Activated CD8-positive, alpha-beta memory T cell treated with anti-CD3 and anti-CD28 coated beads for 24 hours (primary cell): Measurements from ENCODE around the gene LMBRD2.
"Not testable (repeated sequence)": the region's sequence is repeated elsewhere in the genome, so short reads cannot be mapped to it uniquely, and the experiment has no call there.

Experiments
- DNase-seq: peaks from one replicate; pipeline ENCODE4 v3.0.0-alpha.2; 2020

Gene LMBRD2

DNA sequence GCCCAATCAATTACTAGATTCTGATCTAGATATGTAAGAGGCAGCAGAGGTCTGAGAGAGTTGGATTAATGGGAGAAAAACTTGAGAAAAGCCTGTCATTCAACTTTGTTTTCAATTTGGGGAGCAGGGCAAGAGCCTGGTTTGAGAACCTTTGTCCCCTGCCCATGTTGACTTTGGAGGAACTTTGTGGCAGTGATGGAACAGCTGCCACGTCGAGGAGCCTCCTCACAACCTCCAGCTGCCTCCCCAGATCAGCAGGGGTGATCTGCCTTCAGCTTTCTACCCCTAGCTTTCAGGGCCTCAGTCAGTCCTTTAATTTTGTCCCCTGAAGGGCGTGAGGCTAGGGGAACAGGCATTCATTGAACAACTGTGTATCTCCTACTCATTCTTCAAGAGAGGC is 8.9 kb upstream of the LMBRD2 start:
- DNase-seq: no peak

DNA sequence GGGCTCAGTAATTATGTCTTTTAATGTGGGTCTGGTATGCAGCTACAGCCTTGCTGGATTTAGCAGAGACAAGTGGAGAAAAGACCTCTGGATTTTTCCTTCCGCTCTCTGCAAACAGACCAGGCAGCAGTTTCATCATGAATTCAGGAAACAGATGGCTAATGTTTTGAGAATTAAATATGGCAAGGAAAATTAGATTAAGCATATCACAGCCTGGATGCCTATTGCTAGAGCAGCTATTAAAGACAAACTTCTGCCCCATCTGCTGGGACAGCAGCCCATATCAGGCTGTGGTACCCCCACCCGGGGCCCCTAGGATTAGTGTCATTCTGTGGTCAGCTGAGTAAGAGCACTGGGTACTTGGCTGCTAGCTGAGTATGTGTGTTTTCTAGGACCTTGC is 6.5 kb upstream of the LMBRD2 start:
- no peak for DNase-seq

DNA sequence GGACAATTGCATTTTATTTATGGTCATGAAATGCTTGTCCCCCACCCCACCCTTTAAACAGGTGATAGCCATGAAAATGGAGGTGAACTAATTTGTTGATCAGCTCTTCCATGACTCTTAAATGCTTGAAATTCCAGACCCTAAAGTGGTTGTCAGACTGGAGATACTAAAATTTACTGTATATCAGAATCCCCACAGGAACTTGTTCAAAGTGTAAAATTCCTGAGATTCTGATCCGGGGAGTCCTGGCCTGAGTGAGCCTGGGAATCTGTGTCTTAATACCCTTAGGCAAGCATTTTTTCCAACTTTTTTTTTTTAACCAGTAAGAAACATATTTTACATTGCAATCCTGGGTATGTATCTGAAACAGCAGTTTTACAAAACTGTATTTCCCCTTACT is 4.9 kb upstream of the LMBRD2 start:
- no peak for DNase-seq

DNA sequence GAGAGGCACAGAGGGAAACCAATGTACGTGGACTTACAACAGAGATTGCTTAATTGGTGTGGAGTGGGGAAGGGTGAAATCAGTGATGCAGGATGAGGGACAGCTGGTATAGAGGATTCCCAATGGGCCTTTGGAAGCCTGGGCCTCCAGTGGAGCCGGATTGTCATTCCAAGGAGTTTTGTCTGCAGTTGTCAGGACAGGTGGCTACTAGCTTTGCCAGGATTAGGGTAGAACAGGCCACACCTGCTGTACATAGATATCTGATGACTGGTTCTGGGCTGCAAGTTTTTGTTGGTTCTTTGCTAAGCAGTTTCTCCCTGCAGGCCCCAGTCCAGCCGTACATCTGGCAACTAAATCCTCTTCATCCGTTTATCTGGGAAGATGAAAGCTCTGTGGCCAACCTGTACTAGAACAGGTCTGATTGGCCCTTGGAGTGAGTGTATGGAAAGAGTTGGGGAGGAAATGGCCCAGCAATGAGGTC is 4.5 kb upstream of the LMBRD2 start:
- no peak for DNase-seq

DNA sequence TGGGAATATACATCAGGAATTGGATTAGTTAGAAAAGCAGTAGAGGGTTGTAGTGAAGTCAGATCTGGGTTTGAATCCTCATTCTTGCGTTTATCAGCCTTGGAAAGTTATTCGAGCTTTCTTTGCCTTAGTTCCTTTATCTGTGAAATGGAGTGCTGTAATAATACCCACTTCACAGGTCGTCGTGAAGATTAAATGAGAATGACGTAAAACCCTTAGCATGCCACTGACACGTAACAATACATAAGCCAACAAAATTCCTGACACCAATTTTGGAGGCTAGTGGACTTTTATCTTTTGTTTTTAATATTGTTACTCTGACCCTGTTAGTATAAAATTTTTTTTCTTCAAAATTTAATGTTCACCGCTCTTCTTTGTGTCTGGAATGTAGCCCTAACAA is 3.6 kb upstream of the LMBRD2 start:
- DNase-seq: no peak

DNA sequence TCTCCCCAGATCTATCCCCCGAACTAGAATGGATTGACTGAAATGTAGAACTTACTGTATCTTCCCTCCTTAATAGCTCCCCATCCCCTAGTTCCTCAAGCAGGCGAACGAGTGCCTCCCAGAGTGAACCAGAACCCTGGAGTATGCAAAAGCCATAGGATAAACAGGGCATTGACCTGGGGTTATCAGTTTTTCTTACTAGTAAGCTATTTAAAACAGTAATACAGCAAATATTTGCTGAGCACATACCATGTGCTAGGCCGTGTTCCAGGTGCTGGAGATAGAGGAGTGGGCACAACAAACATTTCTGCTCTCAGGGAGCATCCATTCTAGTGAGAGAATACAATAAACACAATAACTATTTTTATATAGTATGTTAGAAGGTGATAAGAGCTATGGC is 2.0 kb upstream of the LMBRD2 start:
- no peak for DNase-seq

DNA sequence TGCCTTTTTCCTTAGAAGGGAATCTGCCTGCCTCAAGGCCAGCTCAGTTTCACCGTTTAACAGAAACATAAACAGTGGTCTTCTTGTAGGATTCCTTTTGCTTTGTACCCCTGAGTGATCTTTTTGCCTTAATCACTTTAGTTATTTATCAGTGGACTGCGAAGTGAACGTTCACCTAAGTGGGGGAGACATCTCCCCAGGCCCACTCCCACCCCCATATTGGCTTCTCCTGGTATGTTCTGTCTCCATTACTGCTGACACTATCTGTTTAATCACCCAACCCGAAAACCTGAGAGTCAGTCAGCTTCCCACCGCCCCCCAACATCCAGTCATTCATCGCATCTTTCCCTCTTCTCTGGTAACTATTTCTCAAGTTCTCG is 1.6 kb upstream of the LMBRD2 start:
- DNase-seq: no peak

DNA sequence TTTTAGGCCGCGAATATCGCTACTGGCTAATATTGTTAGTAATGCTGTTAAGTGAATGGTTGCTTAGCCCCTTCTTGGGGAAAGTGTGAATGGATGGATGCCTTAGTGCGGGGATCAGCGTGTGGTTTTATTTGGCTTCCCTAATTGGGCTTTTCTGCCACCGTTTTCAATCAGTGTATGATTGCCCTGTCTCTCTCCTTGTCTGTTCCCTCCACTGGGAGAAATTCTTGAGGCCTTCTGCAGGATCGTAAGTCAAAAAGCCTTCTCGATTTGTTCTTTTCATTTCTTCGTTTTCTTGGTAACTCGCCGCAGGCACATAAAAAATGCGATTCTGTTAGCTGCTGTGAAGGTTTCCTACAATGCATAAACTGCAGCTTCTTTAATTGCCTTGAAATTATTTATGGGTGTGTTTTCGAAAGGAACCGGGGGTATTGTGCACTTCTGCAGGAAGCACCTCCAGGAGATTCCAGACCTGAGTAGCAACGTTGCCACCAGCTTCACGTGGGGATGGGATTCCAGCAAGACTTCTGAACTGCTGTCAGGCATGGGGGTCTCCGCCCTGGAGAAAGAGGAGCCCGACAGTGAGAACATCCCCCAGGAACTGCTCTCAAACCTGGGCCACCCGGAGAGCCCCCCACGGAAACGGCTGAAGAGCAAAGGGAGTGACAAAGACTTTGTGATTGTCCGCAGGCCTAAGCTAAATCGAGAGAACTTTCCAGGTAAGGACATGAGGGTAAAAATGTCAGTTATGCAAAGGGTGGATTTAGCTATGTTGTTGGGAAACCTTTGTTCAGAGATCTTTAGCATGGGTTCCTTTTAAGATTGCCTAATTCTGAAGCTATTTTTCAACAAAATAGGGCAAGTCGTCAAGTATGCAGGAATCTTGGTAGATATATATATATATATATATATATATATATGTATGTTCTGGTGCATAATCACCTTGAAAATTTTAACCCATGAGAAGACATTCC is 924 bp upstream of the LMBRD2 start:
- no peak for DNase-seq

DNA sequence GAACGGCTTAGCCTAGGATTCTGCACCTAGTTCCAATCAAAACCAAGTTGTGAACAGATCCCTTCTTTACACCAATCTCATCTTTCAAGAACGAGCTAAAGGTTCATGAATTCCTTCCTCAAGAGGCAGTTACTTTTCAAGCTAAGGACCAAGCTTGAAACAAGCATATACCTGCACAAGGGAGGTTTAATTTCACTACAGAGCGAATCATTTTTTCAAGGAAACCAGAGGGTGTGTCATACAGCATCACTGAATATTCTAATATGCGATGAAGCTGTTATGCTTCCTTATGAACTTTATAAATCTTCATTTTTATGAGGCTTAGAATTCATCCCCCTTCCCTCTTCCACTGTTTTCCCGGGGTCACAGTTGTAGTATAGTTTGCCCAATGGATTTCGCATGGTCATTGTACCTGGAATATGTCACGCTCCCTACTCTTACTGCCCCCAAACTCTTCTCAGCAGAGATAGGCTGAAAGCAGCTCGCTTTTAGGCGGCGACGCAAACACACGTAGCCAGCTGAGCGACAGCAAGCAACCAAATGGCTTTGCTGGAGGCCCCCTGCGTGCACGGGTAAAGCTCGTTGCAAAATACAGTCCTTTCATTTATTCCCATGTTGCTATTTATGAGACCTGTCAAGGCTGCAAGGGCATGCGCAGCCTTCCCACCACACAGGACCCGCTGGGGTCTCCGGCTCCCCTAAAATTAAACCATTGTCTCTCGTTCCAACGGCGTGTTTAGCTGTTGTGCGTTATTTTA is 832 bp downstream of the LMBRD2 start:
- DNase-seq: peak; percentile 76

DNA sequence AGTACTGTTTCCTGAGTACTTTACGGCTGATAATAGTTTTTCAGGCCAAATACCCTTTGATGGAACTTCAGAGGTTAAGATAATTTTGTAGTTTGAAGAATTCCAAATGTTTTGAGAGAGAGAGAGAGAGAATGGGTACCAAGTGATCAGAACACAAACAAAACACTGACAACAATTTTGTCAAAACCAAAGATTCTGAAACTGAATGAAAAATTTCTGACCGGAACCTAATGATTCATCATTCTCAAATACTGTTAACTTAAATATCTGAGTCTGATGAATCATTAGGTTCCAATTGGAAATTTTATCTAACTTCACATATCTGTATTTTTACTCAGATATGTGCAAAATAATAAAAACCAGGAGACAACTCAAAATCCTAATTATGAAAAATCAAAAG is 4.0 kb downstream of the LMBRD2 start:
- DNase-seq: no peak

DNA sequence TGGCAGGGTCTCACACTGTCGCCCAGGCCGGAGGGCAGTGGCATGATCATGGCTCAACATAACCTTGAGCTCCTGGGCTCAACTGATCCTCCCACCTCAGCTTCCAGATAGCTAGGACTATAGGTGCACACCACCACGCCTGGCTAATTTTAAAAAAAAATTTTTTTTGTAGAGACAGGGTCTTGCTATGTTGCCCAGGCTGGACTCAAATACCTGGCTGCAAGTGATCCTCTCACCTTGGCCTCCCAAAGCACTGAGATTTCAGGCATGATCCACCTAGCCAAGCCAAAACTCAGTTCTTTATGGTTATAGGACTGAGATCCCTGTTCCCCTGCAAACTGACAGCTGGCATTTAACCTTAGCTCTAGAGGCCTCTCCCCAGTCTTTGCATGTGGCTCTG is 5.3 kb downstream of the LMBRD2 start:
- no peak for DNase-seq

DNA sequence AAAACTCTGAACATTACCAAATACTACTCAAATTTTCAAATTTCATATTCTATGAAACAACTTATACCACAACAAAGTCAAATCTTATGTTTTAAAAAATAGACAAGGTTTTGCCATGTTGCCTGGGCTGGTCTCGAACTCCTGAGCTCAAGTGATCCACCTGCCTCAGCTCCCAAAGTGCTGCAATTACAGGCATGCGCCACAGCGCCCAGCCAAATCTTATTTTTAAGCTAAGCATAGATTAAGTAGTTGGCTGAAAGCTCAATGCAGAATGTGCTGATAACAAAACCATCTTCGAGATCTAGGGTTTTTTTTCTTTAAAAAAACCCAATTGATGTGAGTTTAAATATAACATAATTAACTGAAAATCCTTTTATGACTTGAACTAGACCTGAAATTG is 6.4 kb downstream of the LMBRD2 start:
- no peak for DNase-seq

DNA sequence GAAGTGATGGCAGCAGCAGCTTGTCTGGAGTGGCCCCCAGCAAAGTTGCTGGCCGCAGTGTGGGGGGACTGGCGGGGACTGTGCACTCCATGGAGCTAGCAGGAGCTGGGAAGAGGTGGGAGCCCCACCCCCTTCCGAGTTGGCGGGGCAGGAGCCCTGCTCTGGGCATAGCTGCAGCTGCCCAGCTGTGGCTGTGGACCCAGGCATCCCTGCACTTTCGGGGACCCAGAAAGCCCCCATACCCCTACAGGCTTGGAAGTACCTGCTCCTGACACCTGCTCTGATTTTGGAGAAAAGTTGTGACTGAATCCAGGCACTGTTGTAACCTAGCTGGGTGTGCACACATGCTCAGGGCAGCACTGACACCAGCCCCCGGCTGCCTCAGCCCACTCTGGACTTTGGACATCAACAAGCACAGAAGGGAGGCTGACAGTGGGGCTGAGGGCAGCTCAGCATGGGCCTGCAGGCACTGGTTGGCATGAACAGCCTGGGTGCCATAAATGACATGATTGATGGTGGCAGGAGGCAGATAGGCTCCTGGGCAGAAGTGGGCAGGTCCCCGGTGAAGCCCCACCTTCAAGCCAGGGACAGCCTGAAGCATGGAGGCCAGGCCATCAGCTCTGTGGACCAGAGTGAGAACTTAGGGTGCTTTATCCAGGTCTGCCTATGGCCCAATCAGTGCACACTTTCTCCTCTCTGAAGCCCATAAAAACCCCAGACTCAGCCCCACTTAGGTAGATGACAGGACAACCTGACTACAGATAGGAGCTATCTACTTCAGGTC is 12.6 kb downstream of the LMBRD2 start:
- DNase-seq: no peak

DNA sequence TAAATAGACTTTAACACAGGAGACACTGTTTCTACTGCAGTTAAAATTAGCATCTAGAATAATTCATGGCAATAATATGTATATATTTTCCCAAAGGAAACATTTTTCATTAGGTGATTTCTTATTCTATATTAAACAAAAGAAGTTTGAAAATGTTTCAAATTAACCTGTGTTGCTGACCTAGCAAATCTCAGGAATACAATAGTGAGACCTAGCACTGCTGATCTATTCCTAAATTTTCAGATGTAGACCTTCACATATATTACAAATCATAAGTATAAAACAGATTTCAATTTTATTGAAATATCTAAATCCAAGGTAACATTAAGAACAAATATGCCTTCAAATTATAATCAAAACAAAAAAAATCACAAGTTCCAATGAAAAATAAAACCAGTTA is 15.1 kb downstream of the LMBRD2 start:
- no peak for DNase-seq

DNA sequence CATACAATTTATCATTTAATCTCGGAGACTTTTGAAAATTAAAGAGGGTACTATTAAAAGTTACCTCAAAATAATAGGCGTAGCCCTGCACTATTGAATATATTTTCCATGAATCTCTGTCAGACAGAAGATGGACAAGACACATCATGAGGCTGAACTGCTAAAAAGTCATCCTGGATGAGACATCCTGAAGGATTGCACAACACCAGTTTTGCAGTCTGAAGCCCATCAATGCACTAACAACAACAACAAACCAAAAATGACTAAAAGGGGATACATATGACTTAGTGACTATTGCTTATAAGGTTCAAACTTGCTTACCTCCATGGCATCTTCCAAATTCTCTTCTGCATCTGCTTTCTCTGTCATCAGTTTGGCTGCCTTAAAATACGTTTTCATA is 15.7 kb downstream of the LMBRD2 start:
- DNase-seq: no peak

DNA sequence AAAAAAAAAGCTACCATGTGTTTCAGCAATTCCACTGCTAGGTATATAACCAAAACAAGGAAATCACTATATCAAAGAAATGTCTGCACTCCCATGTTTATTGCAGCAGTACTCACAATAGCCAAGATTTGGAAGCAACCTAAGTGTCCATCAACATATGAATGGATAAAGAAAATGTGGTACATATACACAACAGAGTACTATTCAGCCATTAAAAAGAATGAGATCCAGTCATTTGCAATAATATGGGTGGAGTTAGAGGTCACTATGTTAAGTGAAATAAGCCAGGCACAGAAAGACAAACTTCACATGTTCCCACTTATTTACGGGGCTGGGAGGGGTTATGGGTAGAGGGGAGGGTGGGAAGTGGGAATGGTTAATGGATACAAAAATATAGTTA is 18.7 kb downstream of the LMBRD2 start:
- DNase-seq: not testable (repeated sequence)

DNA sequence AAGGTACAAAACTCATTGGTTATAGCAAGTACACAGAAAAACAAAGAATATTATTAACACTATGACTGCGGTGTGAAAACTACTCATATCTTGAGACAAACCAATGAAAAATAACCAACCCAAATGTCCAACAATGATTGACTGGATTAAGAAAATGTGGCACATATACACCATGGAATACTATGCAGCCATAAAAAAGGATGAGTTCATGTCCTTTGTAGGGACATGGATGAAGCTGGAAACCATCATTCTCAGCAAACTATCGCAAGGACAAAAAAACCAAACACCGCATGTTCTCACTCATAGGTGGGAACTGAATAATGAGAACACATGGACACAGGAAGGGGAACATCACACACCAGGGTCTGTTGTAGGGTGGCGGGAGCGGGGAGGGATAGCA is 22.0 kb downstream of the LMBRD2 start:
- not testable (repeated sequence) for DNase-seq

DNA sequence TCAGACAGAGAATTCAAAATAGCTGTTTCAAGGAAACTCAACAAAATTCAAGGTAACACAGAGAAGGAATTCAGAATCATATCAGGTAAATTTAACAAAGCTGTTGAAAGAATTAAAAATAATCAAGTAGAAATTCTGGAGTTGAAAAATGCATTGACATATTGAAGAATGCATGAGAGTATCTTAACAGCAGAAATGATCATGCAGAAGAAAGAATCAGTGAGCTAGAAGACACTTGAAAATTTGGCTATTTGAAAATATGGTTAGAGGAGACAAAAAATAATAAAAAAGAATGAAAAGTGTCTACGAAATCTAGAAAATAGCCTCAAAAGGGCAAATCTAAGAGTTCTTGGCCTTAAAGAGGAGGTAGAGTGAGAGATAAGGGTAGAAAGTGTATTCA is 22.9 kb downstream of the LMBRD2 start:
- DNase-seq: no peak

DNA sequence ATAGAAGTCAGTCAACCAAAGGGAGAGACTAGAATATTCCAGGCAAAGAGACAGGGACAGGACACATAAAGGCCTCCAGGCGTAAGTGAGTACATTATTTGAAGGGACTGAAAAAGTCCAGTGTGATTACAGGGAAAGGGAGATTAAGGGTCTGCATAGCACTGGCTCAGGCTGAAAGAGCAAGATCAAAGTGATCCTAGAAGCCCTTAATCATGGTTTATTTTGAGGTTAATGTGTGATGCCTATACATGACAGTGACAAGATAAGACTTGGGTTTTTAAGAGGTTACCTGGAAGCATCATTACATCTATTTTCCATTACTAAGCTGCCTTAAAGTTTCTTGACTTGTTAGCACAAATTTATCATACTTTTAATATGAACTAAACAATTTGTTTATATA is 25.8 kb downstream of the LMBRD2 start:
- DNase-seq: no peak

DNA sequence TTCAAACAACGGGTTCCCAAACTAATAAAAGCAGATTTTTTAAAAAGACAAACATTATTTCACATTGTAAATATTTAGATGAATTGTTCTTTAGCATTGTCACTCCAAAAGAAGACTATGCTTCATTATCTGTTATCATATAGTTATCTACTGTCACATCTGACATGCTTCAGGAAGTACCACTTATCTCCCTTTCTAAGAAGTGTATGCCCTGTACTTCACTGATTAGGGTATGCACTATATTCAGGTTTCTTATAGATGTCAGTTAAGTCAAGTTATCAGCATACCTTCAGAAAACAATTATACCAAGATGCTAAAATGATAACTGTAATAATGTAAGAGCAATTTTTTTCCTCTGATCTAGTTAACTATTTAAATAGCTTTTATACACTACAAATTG is 40.4 kb downstream of the LMBRD2 start:
- no peak for DNase-seq

DNA sequence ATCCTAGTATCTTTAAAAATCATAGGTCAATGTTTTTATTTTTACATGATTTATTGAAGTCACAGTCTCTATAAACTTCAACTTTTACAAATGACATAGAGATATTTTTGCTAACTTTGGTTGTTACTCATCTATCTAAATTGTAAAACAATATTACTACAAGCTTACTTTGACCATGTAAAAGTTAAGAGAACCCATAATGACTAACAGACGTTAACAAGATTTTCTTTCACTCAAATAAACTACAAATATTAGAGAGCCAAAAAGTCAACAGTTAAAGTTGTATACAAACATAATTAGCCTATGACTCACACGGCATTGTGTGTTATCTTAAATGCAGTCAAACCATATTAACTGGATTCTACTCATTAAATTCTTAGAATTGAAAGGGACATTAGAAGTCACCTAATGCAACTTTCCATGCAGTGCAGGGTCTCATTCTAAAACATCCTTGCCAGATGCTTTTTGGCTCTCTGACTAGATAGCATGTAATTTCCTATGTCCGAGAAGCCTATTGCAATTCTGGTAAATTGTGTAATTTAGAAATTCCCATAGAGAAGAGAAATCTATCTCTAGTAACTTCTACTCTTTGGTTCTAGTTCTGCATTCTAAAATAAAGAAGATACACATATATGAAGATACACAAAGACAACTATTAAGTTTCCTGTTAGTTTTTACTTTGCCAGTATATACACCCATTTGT is 42.8 kb downstream of the LMBRD2 start:
- DNase-seq: no peak

DNA sequence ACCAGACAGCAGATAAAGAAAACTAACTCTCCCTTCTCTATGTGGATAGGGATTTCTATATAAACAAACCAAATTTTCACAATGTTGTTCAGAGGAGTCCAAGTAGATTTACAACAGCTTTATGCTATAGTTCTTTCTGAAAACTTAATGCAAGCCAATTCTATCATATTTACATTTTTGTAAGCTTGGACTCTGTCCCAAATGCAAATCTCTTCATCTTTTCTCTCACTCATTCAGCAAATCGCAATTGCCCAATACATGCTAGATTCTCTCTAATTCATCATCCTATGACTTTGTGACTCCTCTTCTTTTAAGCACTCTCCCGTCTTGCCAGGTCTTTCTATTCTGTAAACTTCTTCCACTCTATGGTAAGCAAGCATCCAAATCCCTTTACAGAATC is 45.9 kb downstream of the LMBRD2 start:
- DNase-seq: no peak

DNA sequence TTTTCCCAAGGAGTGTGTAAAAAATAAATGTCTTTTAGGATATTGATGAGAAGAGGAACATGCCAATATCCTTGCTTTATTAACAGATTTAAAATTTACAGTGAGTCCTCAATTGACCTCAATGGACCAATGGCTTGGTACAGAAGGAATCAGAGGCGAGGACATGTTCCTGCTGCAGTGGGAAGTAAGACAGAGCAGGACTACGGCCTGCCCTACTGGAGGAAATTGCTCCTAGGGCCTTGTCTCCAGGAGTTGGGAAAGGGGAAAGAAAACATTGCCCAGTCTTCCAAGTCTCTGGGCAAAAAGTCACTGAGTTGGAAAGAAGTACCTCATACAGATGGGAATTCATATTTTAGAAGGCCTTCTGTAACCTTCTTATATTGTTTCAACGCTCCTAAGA is 51.9 kb downstream of the LMBRD2 start:
- DNase-seq: no peak
